Measurements from ENCODE around the gene HOXA2. TPM values are rescaled to one million over a fixed set of nuclear protein-coding genes. Genes with fewer than 3 reads are reported as not detected.
A peak's percentile ranks its signal among the peaks of the same experiment; 100 is the strongest.

Gene HOXA2
- polyA plus RNA-seq, 12 donors, result 1.9 to 10.0 (median 3.7) TPM; not detected in 1

- DNase-seq, result peak; percentile 28
Measured at GRCh38 chr7:27100694-27101170, 1.8 kb downstream of the HOXA2 start.

- DNase-seq, result no peak
Measured at GRCh38 chr7:27099453-27100370, 2.8 kb downstream of the HOXA2 start.

- DNase-seq, result peak; percentile 63
Measured at GRCh38 chr7:27098578-27099451, 3.7 kb downstream of the HOXA2 start.

GRCh38 chr7:27097686-27098577 is 4.6 kb downstream of the HOXA2 start:
- no peak for DNase-seq

- DNase-seq, result peak; percentile 69
Measured at GRCh38 chr7:27096768-27097514, 5.5 kb downstream of the HOXA2 start.

GRCh38 chr7:27095897-27096767 is 6.4 kb downstream of the HOXA2 start, which contains the start of gene HOXA1:
TSS of gene HOXA1 (minus strand) at chr7:27096000. CDS start at chr7:27095912, 88 bp downstream.
- DNase-seq, result peak; percentile 83

- no peak for DNase-seq
Measured at GRCh38 chr7:27095050-27095896, 7.2 kb downstream of the HOXA2 start.

- DNase-seq, result no peak
Measured at GRCh38 chr7:27094304-27095049, 8.0 kb downstream of the HOXA2 start.

- no peak for DNase-seq
Measured at GRCh38 chr7:27093184-27093895, 9.1 kb downstream of the HOXA2 start.

GRCh38 chr7:27092819-27093110 is 9.7 kb downstream of the HOXA2 start:
- no peak for DNase-seq

GRCh38 chr7:27091941-27092818 is 10.3 kb downstream of the HOXA2 start:
- no peak for DNase-seq

- DNase-seq, result no peak
Measured at GRCh38 chr7:27091105-27091504, 11.4 kb downstream of the HOXA2 start.

- DNase-seq, result no peak
Measured at GRCh38 chr7:27088002-27088922, 14.2 kb downstream of the HOXA2 start.

- no peak for DNase-seq
Measured at GRCh38 chr7:27083646-27084045, 18.8 kb downstream of the HOXA2 start.

- DNase-seq, result no peak
Measured at GRCh38 chr7:27082171-27082570, 20.3 kb downstream of the HOXA2 start.
